ENCODE measurements around the gene UBA6. TPM values are rescaled to one million over a fixed set of nuclear protein-coding genes. Genes with fewer than 3 reads are reported as not detected.
"Not testable (repeated sequence)": the region's sequence is repeated elsewhere in the genome, so short reads cannot be mapped to it uniquely, and the experiment has no call there.

The UBA6 gene
- total RNA-seq, 2 donors from 2014 or later, result 88.4 to 98.6 TPM

DNA sequence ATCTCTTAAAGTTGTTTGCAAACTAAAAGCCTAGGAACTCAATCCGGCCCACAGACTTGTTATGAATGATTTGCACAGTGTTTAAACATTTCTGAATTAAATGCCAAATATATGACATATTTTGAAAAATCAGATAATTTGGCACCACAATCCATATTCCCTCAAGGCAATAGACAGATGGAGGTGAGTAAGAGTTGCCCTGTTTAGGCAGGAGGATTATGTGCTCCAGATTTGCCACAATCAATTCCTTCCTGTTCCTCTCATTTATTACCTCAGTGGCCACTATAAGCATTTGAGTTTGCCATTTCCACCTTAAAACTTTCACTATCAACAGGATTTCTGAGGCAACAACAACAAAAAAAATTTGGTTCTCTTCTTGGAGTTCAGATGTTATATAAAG lies 18.7 kb downstream of the UBA6 start:
- peaks cover 27% of the 10 kb centered on the region for H3K4me1 Mint-ChIP-seq (ENCODE audit: low read depth)
- no peak overlapping the region for H3K27ac Mint-ChIP-seq
- ATAC-seq (replicated peaks in 1 of 2) (no peak), DNase-seq (no peak)
- H3K36me3 Mint-ChIP-seq (ENCODE audit: insufficient read depth in 2 of 2), result peaks cover 10 to 11% of the 10 kb centered on the region in 2 donors
- no peak overlapping the region for H3K4me3 Mint-ChIP-seq
- H3K9me3 Mint-ChIP-seq, result no peaks in the 10 kb centered on the region
- H3K27me3 Mint-ChIP-seq (ENCODE audit: low read depth), result no peaks in the 10 kb centered on the region

GRCh38 chr4:67680581-67681222 lies 20.3 kb downstream of the UBA6 start:
- H3K27me3 Mint-ChIP-seq (ENCODE audit: low read depth), result no peaks in the 10 kb centered on the region
- no peaks in the 10 kb centered on the region for H3K9me3 Mint-ChIP-seq
- H3K36me3 Mint-ChIP-seq (ENCODE audit: insufficient read depth in 2 of 2), result peaks cover 14 to 15% of the 10 kb centered on the region in 2 donors
- H3K4me3 Mint-ChIP-seq, result no peak overlapping the region
- DNase-seq (no peak), ATAC-seq (replicated peaks in 1 of 2) (peak in 1 of 2 donors; percentile 44)
- peaks cover 19% of the 10 kb centered on the region for H3K4me1 Mint-ChIP-seq (ENCODE audit: low read depth)
- H3K27ac Mint-ChIP-seq, result no peak overlapping the region

GRCh38 chr4:67678612-67679011 lies 22.3 kb downstream of the UBA6 start:
- Mint-ChIP-seq H3K4me1 (ENCODE audit: low read depth) (peaks cover 8% of the 10 kb centered on the region), H3K9me3 (no peaks in the 10 kb centered on the region), H3K27me3 (ENCODE audit: low read depth) (no peaks in the 10 kb centered on the region), H3K27ac (peak overlapping the region; percentile 50), H3K36me3 (ENCODE audit: insufficient read depth in 2 of 2) (peaks cover 19% of the 10 kb centered on the region in 2 donors), H3K4me3 (no peak overlapping the region)
- DNase-seq (no peak), ATAC-seq (replicated peaks in 1 of 2) (no peak)

DNA sequence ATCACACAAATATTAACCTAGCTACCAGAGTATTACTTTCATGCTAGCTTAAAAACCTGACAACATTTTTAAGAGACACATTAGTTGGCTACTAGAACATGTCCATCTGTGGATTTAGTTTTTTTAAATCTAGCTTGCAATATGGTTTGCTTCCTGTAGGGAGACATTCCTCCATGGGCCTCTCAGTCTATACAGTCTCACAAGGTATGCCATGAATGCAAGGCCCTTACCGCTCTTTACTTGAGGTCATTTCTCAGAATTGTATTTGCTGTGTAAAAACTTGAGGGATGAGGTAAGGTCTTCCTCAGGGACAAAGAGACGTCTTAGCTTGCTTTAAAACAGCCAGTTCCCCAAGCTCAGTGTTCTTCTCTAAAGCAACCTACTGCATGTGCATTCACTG lies 26.9 kb downstream of the UBA6 start:
- DNase-seq, result no peak
- Mint-ChIP-seq H3K9me3 (no peaks in the 10 kb centered on the region), H3K4me1 (ENCODE audit: low read depth) (peaks cover 12% of the 10 kb centered on the region), H3K36me3 (ENCODE audit: insufficient read depth in 2 of 2) (peaks cover 20 to 31% of the 10 kb centered on the region in 2 donors), H3K4me3 (no peak overlapping the region), H3K27ac (no peak overlapping the region), H3K27me3 (ENCODE audit: low read depth) (no peaks in the 10 kb centered on the region)
- no peak for ATAC-seq (replicated peaks in 1 of 2)

DNA sequence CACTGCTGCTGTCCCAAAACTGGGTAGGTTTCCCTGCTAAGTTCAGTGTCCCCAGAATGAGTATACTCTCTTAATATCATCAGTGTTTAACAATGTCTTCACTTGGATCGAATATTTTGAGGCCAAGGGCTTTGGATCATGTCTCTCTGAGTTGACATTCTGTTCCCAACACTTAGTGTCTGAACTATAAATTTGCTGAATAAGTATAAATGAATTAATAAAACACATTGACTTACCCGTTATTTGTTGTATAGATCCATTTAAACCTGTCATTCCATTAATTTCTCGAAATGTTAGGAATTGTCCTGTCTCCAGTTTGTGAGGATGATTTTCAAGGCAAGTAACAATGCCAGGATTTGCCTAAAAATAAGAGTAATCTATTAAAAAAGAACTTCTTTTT lies 32.6 kb downstream of the UBA6 start:
- no peaks in the 10 kb centered on the region for H3K9me3 Mint-ChIP-seq
- no peak overlapping the region for H3K27ac Mint-ChIP-seq
- peaks cover 12% of the 10 kb centered on the region for H3K4me1 Mint-ChIP-seq (ENCODE audit: low read depth)
- DNase-seq (no peak), ATAC-seq (replicated peaks in 1 of 2) (no peak)
- no peaks in the 10 kb centered on the region for H3K27me3 Mint-ChIP-seq (ENCODE audit: low read depth)
- peaks cover 13 to 31% of the 10 kb centered on the region in 2 donors for H3K36me3 Mint-ChIP-seq (ENCODE audit: insufficient read depth in 2 of 2)
- H3K4me3 Mint-ChIP-seq, result no peak overlapping the region

GRCh38 chr4:67660418-67660817 lies 40.5 kb downstream of the UBA6 start:
- Mint-ChIP-seq H3K9me3 (peaks cover 6 to 14% of the 10 kb centered on the region in 2 donors), H3K36me3 (ENCODE audit: insufficient read depth in 2 of 2) (peaks cover 34 to 54% of the 10 kb centered on the region in 2 donors), H3K4me1 (ENCODE audit: low read depth) (peaks cover 32% of the 10 kb centered on the region), H3K4me3 (no peak overlapping the region), H3K27me3 (ENCODE audit: low read depth) (no peaks in the 10 kb centered on the region), H3K27ac (no peak overlapping the region)
- no peak for DNase-seq
- no peak for ATAC-seq (replicated peaks in 1 of 2)

GRCh38 chr4:67659065-67659464 lies 41.9 kb downstream of the UBA6 start:
- peaks cover 32% of the 10 kb centered on the region for H3K4me1 Mint-ChIP-seq (ENCODE audit: low read depth)
- H3K36me3 Mint-ChIP-seq (ENCODE audit: insufficient read depth in 2 of 2), result peaks cover 42 to 61% of the 10 kb centered on the region in 2 donors
- H3K9me3 Mint-ChIP-seq, result peaks cover 7 to 14% of the 10 kb centered on the region in 2 donors
- peak overlapping the region; percentile 84 for H3K27ac Mint-ChIP-seq
- no peak overlapping the region for H3K4me3 Mint-ChIP-seq
- DNase-seq (no peak), ATAC-seq (replicated peaks in 1 of 2) (peak in 1 of 2 donors; percentile 24)
- H3K27me3 Mint-ChIP-seq (ENCODE audit: low read depth), result no peaks in the 10 kb centered on the region

- H3K36me3 Mint-ChIP-seq (ENCODE audit: insufficient read depth in 2 of 2), result peaks cover 46 to 65% of the 10 kb centered on the region in 2 donors
- H3K4me1 Mint-ChIP-seq (ENCODE audit: low read depth), result peaks cover 32% of the 10 kb centered on the region
- H3K4me3 Mint-ChIP-seq, result peak overlapping the region in 1 of 2 donors; percentile 19
- H3K27ac Mint-ChIP-seq, result peak overlapping the region; percentile 84
- DNase-seq (peak; percentile 42 to 47), ATAC-seq (replicated peaks in 1 of 2) (peak; percentile 96 to 97)
- H3K9me3 Mint-ChIP-seq, result peaks cover 7 to 15% of the 10 kb centered on the region in 2 donors
- H3K27me3 Mint-ChIP-seq (ENCODE audit: low read depth), result no peaks in the 10 kb centered on the region
These were observed 42.7 kb downstream of the UBA6 start for GRCh38 chr4:67658302-67658701.

DNA sequence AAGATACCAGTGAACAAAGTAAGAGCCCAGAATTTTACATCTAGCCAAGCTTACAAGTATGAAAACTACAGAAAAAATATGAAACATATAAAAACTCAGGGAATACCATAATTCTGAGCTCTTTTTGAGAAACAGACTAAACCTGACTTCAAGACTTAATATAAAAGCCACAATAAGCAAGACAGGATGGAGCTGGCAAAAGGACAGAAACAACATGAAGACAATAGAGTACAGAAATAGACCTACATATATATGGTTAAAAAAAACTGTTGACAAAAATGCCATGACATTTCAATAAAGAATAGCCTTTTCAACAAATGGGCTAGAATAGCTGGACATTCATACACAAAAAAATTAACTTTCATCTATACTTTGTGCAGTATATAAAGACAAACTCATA lies 49.4 kb downstream of the UBA6 start:
- no peak overlapping the region for H3K4me3 Mint-ChIP-seq
- H3K27ac Mint-ChIP-seq, result peak overlapping the region; percentile 24
- no peak for ATAC-seq (replicated peaks in 1 of 2)
- H3K4me1 Mint-ChIP-seq (ENCODE audit: low read depth), result no peaks in the 10 kb centered on the region
- peaks cover 1 to 3% of the 10 kb centered on the region in 2 donors for H3K9me3 Mint-ChIP-seq
- no peaks in the 10 kb centered on the region for H3K27me3 Mint-ChIP-seq (ENCODE audit: low read depth)
- no peak for DNase-seq
- H3K36me3 Mint-ChIP-seq (ENCODE audit: insufficient read depth in 2 of 2), result peaks cover 18 to 32% of the 10 kb centered on the region in 2 donors

DNA sequence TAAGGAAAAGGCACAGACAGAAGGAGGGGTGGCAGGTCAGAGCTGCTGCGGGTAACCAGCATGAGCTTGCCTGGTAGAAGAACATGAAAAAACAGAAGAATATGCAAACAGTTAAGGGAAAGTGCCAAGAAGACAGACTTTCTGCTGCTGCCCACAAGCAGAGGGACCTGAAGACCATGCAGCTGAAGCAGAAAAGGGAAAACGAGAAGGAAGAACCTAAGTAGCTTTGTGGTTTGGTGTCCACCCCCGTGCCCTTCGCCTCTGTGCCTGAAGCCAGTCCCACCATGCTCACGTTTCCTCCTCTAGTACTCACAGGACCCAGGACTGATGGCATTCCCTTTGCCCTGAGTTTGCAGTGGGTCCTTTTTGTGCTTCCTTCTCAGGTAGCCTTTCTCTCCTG lies 62.8 kb downstream of the UBA6 start:
- Mint-ChIP-seq H3K9me3 (peaks cover 0 to 2% of the 10 kb centered on the region in 2 donors), H3K36me3 (ENCODE audit: insufficient read depth in 2 of 2) (peaks cover 3 to 24% of the 10 kb centered on the region in 2 donors), H3K27ac (no peak overlapping the region), H3K4me3 (no peak overlapping the region), H3K4me1 (ENCODE audit: low read depth) (no peaks in the 10 kb centered on the region), H3K27me3 (ENCODE audit: low read depth) (no peaks in the 10 kb centered on the region)
- no peak for ATAC-seq (replicated peaks in 1 of 2)
- DNase-seq, result no peak

GRCh38 chr4:67636978-67637377 lies 64.0 kb downstream of the UBA6 start:
- ATAC-seq (replicated peaks in 1 of 2); H3K27ac Mint-ChIP-seq; DNase-seq; H3K4me3 Mint-ChIP-seq; H3K9me3 Mint-ChIP-seq; H3K27me3 Mint-ChIP-seq (ENCODE audit: low read depth); H3K4me1 Mint-ChIP-seq (ENCODE audit: low read depth): not testable (repeated sequence)
- peaks cover 3 to 27% of the 10 kb centered on the region in 2 donors for H3K36me3 Mint-ChIP-seq (ENCODE audit: insufficient read depth in 2 of 2)

DNA sequence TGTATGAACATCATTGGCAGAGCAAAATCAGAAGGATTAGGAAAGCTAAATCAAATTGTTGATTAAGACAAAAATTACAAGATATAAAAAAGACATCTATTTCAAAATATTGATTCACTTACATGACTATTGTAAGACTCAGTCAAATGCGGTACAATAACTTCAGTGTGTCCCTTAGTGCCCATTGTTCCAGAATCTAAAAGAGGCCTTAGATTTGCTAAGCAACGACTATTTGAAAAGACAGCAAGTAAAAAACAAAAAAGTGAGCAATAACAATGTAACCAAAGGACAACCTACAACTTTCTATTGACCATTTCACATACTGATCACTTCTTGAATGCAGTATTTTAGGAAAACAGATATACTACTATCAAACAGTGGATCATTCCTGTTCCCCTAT lies 65.6 kb downstream of the UBA6 start:
- ATAC-seq (replicated peaks in 1 of 2) (no peak), DNase-seq (no peak)
- no peak overlapping the region for H3K4me3 Mint-ChIP-seq
- H3K4me1 Mint-ChIP-seq (ENCODE audit: low read depth), result no peaks in the 10 kb centered on the region
- no peak overlapping the region for H3K27ac Mint-ChIP-seq
- H3K27me3 Mint-ChIP-seq (ENCODE audit: low read depth), result no peaks in the 10 kb centered on the region
- H3K9me3 Mint-ChIP-seq, result peaks cover 0 to 2% of the 10 kb centered on the region in 2 donors
- H3K36me3 Mint-ChIP-seq (ENCODE audit: insufficient read depth in 2 of 2), result peaks cover 3 to 30% of the 10 kb centered on the region in 2 donors

GRCh38 chr4:67634741-67635140 lies 66.2 kb downstream of the UBA6 start:
- DNase-seq (no peak), ATAC-seq (replicated peaks in 1 of 2) (no peak)
- no peaks in the 10 kb centered on the region for H3K4me1 Mint-ChIP-seq (ENCODE audit: low read depth)
- H3K36me3 Mint-ChIP-seq (ENCODE audit: insufficient read depth in 2 of 2), result peaks cover 3 to 29% of the 10 kb centered on the region in 2 donors
- no peaks in the 10 kb centered on the region for H3K27me3 Mint-ChIP-seq (ENCODE audit: low read depth)
- no peak overlapping the region for H3K27ac Mint-ChIP-seq
- H3K4me3 Mint-ChIP-seq, result no peak overlapping the region
- peaks cover 0 to 2% of the 10 kb centered on the region in 2 donors for H3K9me3 Mint-ChIP-seq

DNA sequence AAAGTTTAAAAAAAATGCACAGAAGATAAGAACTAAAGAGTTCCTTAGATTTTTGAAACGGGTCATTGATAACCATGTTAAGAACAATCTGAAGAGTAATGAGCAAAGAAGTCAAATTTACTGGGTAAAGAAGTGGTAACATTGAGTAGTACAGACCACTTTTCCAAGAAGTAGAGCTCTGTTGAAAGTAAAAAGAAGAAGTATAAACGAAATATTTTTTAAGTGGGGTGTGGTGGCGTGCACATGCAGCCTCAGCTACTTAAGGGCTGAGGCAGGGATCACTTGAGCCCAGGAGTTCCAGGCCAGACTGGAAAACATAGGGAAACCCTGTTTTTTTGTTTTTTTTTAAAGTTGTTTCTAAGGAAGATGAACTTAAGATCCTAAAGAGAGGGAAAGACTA lies 68.5 kb downstream of the UBA6 start:
- no peaks in the 10 kb centered on the region for H3K4me1 Mint-ChIP-seq (ENCODE audit: low read depth)
- H3K9me3 Mint-ChIP-seq, result no peaks in the 10 kb centered on the region
- peaks cover 0 to 19% of the 10 kb centered on the region in 2 donors for H3K36me3 Mint-ChIP-seq (ENCODE audit: insufficient read depth in 2 of 2)
- ATAC-seq (replicated peaks in 1 of 2) (no peak), DNase-seq (no peak)
- peak overlapping the region in 1 of 2 donors; percentile 27 for H3K4me3 Mint-ChIP-seq
- H3K27me3 Mint-ChIP-seq (ENCODE audit: low read depth), result no peaks in the 10 kb centered on the region
- H3K27ac Mint-ChIP-seq, result peak overlapping the region; percentile 30
